GM10248 (cell line): ENCODE results near the gene EPG5.

Experiments
- CTCF ChIA-PET: fragments of 300-600 bp; sonication (Branson Sonifier 250); formaldehyde crosslinking; extraction: SDS; loops from one replicate; lab custom pipeline; 2021; ENCODE audit warnings: antibody characterized with exemption; lab: Yijun Ruan, JAX
- POLR2A ChIA-PET: fragments of 350-650 bp; sonication (Branson Sonifier 250); formaldehyde crosslinking; extraction: SDS; loops from one replicate; lab custom pipeline; 2020; ENCODE audit warnings: antibody characterized with exemption; lab: Yijun Ruan, JAX
- DNase-seq: peaks from one replicate; pipeline ENCODE4 v3.0.0; 2012; ENCODE audit errors: extremely low spot score
- TF ChIP-seq, protein P1 (sequence below): IDR thresholded peaks from 2 replicates; pipeline ENCODE4 v1.5.1; 2012; ENCODE audit warnings: mild to moderate bottlenecking, low read depth; ENCODE audit errors: extremely low read depth, missing control alignments, control extremely low read depth

EPG5 gene

DNA sequence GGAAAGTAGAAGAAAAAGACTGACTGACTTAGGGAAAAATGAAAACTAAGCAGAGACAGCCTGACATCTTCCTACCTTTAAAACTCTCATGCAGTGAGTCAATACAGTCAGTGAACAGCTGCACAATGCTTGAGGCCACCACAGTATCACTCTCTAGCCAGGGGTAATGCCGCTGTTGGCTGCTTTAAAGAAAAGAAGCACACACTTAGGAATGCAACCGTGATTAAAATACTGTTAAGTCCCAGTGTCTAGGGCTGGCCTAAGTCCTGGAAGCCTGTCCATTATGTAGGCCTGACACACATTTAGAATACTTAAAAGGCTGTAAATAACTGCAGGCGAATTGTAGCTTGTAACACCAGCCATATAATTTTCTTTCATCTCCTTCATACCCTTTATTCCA, 91.0 kb downstream of the EPG5 start:
- DNase-seq, result no peak
- TF ChIP-seq, protein P1, sequence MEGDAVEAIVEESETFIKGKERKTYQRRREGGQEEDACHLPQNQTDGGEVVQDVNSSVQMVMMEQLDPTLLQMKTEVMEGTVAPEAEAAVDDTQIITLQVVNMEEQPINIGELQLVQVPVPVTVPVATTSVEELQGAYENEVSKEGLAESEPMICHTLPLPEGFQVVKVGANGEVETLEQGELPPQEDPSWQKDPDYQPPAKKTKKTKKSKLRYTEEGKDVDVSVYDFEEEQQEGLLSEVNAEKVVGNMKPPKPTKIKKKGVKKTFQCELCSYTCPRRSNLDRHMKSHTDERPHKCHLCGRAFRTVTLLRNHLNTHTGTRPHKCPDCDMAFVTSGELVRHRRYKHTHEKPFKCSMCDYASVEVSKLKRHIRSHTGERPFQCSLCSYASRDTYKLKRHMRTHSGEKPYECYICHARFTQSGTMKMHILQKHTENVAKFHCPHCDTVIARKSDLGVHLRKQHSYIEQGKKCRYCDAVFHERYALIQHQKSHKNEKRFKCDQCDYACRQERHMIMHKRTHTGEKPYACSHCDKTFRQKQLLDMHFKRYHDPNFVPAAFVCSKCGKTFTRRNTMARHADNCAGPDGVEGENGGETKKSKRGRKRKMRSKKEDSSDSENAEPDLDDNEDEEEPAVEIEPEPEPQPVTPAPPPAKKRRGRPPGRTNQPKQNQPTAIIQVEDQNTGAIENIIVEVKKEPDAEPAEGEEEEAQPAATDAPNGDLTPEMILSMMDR, result no peak
- ChIA-PET POLR2A (no interaction called here), CTCF (interaction anchor here (1.4 to 6.8 kb wide), 6 partner anchors 17 to 212 kb away, joined by 3 to 117 read pairs (median 56); partner anchors contain the start of genes PSTPIP2 and SLC14A1)

- DNase-seq, result peak; percentile 54
- POLR2A ChIA-PET, result no interaction called here
- TF ChIP-seq, protein P1, result no peak
- CTCF ChIA-PET, result no interaction called here
These were observed 92.5 kb downstream of the EPG5 start for GRCh38 chr18:45874491-45875184.

GRCh38 chr18:45871431-45872084, 95.6 kb downstream of the EPG5 start:
- ChIA-PET POLR2A (no interaction called here), CTCF (interaction anchor here (5.4 kb wide), 1 partner anchor 8 kb away, joined by 57 read pairs; no protein-coding TSS in a partner anchor)
- TF ChIP-seq, protein P1, result no peak
- DNase-seq, result no peak

DNA sequence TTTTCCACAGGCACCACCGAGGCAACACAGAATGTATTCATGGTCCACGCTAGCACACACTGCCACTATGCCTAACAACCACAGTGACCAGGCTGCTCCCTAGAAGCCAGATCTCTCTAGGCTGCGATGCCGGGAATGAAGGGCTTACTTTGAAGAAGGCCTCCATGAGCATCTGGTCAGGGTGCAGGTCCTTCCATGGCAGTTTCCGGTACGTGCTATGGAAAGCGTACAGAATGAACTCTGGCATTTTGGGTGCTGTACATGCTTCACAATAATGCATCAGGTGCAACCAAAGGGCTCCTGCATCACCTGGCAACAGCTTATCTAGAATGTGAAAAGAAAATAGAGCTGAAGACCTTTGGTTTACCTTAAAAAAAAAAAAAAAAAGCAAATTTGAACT, 96.7 kb downstream of the EPG5 start:
- ChIA-PET CTCF (interaction anchor here (0.7 to 5.4 kb wide), 4 partner anchors 9 to 206 kb away, joined by 3 to 57 read pairs (median 5); no protein-coding TSS in a partner anchor), POLR2A (no interaction called here)
- TF ChIP-seq, protein P1, result no peak
- DNase-seq, result no peak

DNA sequence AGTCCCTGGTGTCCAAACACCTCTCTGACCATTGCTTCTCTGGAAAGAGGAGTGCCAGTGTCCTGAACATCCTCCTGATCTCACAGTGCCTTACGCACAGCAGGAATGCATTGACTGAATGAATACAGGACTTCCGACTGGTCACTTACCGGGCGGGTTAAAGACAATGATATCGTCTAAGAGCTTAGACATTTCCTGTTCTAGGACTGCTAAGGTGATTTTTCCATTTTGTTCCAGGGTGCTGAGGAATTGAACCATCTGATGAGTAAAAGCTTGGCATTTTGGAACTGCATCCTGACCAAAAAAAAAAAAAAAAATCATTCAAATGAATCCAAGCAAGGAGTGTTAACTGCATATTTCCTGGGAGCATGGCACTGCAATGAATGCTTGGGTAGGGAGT, 101.7 kb downstream of the EPG5 start:
- POLR2A ChIA-PET, result no interaction called here
- DNase-seq, result no peak
- CTCF ChIA-PET, result interaction anchor here (3.9 kb wide), 1 partner anchor 14 kb away, joined by 22 read pairs; no protein-coding TSS in a partner anchor
- TF ChIP-seq, protein P1, result no peak

DNA sequence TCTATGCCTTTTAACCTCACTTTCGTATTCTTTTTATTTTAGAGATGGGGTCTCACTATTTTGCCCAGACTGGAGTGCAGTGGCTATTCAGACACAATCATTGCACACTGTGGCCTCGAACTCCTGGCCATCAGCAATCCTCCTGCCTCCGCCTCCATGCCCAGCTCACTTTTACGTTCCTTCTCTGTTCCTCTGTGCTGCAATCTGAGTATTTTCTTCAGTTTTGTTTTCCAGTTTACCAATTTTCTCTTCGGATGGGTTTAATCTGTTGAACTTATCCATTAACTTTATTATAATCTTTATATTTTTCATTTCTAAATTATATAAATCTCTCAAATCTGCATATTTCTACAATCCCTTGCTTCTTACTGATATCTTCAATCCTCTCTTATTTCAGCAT, 103.0 kb downstream of the EPG5 start:
- TF ChIP-seq, protein P1, result no peak
- CTCF ChIA-PET, result interaction anchor here (3.9 kb wide), 1 partner anchor 16 kb away, joined by 22 read pairs; no protein-coding TSS in a partner anchor
- POLR2A ChIA-PET, result no interaction called here
- no peak for DNase-seq
